ENCODE measurements around the gene CLDN20.
A peak's percentile ranks its signal among the peaks of the same experiment; 100 is the strongest.

CLDN20 gene

DNA sequence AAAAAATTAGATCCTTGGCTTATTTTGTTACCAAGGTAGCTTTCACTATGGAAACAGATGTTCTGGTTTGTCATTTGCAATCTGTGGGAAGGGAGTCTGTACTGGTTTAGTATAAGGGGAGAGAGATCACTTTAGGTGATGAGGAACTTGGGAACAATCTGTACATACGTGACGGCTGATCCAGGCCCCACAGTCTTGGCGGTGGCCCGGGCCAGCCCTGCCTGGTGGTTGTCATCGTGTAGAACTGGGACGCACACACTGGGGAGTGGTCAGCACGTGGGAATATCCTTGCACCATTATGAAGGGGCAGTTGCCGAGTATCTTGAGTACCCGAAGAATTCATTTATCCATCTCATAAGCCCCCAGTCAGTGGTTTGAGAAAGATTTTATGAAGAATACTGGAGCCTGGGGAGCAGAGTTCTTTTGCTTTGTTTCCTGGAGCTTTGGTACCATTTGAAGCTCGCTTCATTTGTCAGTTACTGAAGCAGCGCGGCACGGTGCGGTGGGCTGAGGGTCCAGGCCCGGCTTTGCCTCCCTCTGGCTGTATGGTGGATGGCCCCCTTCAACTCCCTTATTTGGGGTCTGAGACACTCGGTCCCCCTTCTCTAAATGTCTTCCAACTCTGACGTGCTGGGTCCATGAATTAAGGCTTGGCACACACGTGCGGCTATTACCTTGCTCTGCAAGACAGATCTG lies 22.8 kb upstream of the CLDN20 start:
- in situ Hi-C loops (cut with HindIII; ENCODE audit: low pct_ligation_motif_present, low pct_unique_long_range_greater_than_20kb, low sequenced_read_pairs): no loop called here
- no peak for DNase-seq

DNA sequence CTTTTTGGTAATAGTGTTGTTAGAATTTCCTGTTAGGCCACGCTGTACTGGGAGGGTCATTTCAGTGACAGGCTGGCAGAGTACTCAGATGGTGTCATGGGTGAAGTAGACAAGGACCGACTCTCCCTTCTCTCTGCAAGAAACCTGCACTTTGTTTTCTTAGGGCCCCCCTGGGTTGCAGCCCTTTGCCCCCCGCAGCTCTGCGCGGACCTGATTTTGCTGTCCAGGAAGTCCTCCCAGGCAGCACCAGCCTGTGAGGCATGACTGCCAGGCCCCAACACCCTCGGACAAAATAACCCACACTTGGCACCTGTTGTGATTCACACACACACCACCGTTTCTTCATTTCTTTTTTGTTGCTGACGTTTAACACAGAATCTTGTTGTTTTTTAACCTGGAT lies 21.8 kb upstream of the CLDN20 start:
- DNase-seq: no peak
- in situ Hi-C loops (cut with HindIII; ENCODE audit: low pct_ligation_motif_present, low pct_unique_long_range_greater_than_20kb, low sequenced_read_pairs): no loop called here

DNA sequence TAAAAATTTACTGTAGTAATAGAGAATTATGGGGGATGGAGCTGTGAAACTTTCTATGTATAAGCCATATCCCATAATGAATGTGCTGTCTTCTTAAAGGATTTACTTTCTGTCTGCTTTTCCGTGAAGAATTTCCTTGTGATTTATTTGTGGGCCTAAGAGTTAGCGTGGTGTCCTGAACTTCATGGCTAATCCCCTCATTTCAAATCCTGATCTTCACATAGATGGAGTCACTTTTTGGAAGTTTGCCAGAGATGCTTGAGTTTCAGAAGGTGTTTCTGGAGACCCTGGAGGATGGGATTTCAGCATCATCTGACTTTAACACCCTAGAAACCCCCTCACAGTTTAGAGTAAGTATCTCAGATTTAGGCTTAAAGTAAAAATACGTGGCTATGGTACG lies 19.4 kb upstream of the CLDN20 start:
- in situ Hi-C loops (cut with HindIII; ENCODE audit: low pct_ligation_motif_present, low pct_unique_long_range_greater_than_20kb, low sequenced_read_pairs): no loop called here
- no peak for DNase-seq

DNA sequence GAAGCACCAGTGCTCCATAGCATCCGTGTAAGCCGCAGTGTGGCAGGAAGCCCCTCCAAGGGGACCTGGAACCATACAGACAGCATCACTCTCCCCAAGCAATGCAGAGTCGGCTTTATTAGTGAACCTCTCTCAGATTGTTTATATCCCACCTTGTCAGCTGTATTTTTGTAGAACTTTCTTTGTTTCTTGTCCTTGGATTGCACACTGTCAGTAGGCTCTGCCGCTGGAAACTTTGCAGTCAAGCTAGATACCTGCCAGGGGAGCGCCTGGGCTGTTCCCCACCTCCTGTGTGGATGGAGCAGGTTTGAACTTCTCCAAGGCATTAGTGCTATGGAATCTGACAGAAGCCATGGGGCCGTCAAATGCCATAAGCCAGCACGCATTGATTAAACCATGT lies 18.6 kb upstream of the CLDN20 start:
- no peak for DNase-seq
- in situ Hi-C loops (cut with HindIII; ENCODE audit: low pct_ligation_motif_present, low pct_unique_long_range_greater_than_20kb, low sequenced_read_pairs): no loop called here

DNA sequence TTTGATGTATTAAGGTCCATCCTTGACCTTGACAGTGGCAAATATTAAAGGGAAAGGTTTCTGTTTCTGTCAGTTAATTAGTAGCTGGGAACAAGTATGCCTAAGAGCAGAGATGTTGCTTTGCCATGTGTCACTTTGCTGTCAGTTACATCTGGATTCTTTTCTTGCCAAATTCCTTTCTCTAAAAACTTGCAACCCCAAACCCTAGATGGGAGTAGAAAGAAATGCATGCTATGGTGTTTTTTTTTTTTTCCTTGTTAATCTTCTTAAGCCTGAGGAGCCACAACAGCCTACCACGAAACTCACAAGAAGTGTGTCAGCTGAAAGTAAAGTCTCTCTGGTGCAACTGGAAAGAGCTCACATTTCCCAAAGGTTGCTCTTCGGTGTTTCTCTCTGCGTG lies 18.0 kb upstream of the CLDN20 start:
- in situ Hi-C loops (cut with HindIII; ENCODE audit: low pct_ligation_motif_present, low pct_unique_long_range_greater_than_20kb, low sequenced_read_pairs): no loop called here
- no peak for DNase-seq

DNA sequence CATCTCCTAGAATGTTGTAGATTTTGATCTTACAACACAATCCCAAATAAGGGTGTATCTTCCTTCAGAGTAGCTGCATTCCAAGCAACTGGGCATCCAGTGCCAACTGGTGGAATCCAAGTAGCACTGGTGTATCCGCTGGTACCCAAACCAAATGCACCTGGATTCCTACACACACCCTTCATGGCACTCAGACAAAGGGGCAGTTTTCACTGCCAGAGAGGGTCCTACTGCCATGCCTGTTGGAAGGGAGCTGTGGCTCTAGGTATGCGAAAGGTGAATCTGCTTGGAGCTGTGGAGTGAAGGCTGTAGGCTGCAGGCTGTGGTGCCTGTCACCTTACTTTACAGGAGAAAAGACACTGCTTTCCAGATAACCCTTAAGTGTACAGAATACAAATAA lies 17.0 kb upstream of the CLDN20 start:
- DNase-seq: no peak
- in situ Hi-C loops (cut with HindIII; ENCODE audit: low pct_ligation_motif_present, low pct_unique_long_range_greater_than_20kb, low sequenced_read_pairs): no loop called here

DNA sequence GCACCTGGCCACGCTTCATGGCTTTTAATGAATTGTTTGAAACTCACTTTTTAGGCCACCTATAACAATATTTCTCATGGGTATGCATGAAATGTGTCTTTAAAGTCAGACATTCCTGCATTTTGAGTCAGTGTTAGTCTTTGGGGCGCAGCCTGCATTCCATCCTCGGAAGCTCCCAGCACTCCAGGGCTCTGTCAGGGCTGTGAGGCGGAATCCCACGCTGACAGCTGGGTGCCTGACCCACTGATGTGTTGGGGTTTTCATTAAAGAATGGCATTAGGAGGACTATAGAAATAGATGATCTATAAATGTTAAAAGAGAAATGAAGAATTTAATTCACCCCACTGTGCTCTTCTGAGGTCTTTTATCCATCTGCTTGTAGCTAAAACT lies 16.2 kb upstream of the CLDN20 start:
- DNase-seq: peak; percentile 32
- in situ Hi-C loops (cut with HindIII; ENCODE audit: low pct_ligation_motif_present, low pct_unique_long_range_greater_than_20kb, low sequenced_read_pairs): no loop called here

DNA sequence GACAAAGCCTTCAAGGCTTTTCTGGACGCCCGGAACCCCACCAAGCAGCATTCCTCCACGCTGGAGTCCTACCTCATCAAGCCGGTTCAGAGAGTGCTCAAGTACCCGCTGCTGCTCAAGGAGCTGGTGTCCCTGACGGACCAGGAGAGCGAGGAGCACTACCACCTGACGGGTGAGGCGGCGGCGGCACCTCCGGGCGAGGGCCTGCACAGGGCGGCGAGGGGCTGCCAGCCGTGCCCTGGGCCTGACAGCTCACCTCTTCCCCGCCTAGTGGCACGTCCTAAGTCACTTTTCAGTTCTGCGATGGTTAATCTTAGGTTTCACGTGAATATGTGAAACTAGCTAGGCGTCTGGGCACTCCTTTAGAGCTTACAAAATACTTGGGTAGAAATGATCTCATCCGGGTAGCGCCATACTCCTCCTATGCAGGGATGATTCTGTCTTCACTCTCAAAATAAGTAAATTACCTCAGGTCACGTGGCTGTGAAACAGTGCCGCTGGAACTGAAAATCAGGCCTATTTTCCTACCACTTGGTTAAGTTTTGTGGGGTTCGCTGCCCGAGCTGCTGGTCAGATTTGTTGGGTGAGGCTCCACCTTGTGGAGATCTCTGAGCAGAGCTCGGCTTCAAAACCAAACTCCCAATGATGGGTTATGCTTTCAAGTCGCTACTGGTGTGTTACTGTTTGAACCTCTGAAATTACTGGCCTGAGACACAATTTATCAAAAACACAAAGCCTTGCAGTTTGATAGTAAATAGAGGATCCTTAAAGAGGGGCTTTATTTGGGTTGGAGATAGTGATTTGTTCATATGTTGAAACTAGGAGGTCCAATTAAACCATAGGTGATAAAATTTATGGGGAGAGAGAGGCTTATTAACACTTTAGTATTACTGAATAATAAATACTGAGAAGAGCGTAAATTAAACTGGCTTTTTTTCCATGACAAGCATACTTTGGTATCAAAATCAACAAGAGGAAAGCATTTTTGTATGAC lies 15.5 kb upstream of the CLDN20 start:
- in situ Hi-C loops (cut with HindIII; ENCODE audit: low pct_ligation_motif_present, low pct_unique_long_range_greater_than_20kb, low sequenced_read_pairs): no loop called here
- peak; percentile 34 for DNase-seq

DNA sequence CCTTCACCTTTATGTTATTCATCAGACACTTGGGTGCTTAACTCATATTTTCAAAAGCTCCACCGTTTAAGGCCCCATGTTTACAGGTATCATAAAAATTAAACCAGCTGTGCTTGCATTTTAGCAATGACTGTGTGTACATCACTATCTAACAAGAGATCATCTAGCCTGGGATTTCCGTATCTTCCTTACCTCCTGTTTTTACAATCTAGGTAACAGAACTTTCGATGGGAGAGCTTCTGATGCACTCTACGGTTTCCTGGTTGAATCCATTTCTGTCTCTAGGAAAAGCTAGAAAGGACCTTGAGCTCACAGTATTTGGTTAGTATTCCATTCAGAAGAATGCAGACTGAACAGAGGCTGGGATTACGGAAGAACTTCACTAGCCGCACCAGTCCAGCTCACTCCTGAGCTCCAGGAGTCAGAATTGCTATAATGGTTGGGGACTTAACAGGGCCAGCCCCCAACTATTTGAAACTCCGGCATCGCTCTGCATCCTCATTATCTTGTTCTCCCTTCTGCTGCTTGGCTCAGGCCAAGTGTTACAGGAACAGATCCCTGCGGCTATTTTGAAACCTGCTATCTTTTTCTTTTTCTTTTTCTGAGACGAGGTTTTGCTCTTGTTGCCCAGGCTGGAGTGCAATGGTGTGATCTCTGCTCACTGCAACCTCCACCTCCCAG lies 13.0 kb upstream of the CLDN20 start:
- in situ Hi-C loops (cut with HindIII; ENCODE audit: low pct_ligation_motif_present, low pct_unique_long_range_greater_than_20kb, low sequenced_read_pairs): no loop called here
- DNase-seq: no peak

DNA sequence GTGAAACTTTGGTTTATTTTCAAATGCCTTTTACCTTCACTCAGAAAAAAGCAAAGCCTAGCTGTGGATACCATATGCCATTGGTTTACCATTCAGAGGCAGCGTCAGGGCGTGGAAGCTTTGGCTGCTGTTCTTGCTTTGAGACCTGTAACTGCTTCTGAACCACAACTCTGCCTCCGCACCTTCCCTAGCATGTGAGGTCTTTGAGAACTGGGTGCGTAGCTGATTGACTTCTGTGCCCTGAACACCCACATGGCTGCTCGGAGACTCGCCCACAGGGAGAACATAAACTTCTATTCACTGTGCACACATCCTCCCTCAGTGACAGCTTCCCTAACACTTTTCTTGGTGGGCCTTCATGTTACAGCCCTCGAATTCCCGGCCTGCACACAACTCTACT lies 11.2 kb upstream of the CLDN20 start:
- DNase-seq: no peak
- in situ Hi-C loops (cut with HindIII; ENCODE audit: low pct_ligation_motif_present, low pct_unique_long_range_greater_than_20kb, low sequenced_read_pairs): no loop called here

DNA sequence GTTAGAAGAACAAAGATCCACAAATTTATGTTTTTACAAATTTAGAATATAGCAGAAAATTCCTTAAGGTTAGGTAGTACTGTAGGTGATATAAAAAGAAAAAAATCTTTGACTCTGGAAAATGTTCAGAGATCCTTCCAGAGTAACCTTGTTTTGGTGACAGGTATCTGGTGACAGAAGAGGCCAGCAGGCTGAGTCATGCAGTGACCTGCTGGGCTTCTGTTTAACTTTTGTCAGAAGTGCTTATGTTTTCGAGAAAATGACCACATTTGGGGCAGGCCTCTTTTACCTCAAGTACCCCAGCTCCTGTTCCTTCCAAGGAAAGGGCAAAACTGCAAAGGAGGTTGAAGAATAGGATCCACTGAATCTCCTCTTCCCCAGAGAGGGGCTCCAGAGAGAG lies 10.5 kb upstream of the CLDN20 start:
- in situ Hi-C loops (cut with HindIII; ENCODE audit: low pct_ligation_motif_present, low pct_unique_long_range_greater_than_20kb, low sequenced_read_pairs): no loop called here

DNA sequence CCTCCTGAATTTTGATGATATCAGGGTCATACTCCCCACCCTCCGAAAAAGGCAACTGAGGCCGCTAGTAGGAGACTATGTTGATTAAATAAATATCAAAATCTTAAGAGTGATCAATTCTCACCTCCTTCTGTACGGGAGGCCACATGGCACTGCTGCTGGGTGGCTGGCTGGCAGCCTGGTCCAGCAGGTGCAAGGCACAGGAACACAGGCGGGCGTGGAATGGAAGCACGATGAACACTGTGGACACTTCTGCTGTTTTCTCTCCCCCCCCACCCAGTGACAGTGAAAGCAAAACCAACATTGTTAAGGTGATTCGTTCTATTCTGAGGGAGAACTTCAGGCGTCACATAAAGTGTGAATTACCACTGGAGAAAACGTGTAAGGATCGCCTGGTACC lies 9.7 kb upstream of the CLDN20 start:
- in situ Hi-C loops (cut with HindIII; ENCODE audit: low pct_ligation_motif_present, low pct_unique_long_range_greater_than_20kb, low sequenced_read_pairs): no loop called here
- no peak for DNase-seq

More for the DNA sequence above, 10.5 kb upstream of the CLDN20 start:
- DNase-seq: no peak

DNA sequence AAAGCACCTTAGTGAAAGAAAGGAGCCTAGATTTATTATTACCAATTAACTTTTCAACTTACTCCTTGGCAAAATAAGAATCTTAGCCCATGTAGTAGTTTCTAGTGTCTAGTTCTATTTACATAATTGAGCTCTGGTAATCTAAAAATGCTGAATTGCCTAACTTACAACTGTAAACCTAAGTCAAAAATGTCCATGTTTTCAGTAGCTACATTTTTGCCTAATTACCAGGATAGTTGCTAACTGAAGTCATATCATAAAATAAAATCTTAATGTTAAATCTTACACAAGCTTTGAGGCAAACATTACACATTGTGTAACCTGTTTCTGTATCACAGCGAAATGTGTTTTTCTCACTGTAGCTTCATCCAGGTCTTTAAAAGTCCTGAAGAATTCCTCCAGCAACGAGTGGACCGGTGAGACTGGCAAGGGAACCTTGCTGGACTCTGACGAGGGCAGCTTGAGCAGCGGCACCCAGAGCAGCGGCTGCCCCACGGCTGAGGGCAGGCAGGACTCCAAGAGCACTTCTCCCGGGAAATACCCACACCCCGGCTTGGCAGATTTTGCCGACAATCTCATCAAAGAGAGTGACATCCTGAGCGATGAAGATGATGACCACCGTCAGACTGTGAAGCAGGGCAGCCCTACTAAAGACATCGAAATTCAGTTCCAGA lies 7.6 kb upstream of the CLDN20 start:
- in situ Hi-C loops (cut with HindIII; ENCODE audit: low pct_ligation_motif_present, low pct_unique_long_range_greater_than_20kb, low sequenced_read_pairs): no loop called here
- DNase-seq: no peak

DNA sequence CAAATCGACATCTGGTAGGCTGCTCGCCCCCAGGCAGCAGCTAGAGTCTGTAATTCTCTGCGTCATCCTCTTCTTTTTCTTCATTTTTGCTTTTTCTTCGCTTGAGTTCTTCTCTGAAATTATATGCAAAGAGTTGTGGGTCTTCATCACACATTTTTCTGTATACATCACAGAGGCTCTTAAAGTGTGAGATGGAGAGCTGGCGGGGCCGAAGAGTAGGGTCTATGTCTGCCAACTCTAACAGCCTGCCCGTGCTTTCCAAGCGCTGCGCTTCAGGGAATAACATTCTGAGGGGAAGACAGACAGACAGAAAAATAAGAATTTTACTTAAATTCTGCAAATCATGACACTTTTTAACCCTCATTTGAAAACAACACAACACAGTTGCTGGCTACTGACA lies 6.0 kb upstream of the CLDN20 start:
- in situ Hi-C loops (cut with HindIII; ENCODE audit: low pct_ligation_motif_present, low pct_unique_long_range_greater_than_20kb, low sequenced_read_pairs): no loop called here
- no peak for DNase-seq

DNA sequence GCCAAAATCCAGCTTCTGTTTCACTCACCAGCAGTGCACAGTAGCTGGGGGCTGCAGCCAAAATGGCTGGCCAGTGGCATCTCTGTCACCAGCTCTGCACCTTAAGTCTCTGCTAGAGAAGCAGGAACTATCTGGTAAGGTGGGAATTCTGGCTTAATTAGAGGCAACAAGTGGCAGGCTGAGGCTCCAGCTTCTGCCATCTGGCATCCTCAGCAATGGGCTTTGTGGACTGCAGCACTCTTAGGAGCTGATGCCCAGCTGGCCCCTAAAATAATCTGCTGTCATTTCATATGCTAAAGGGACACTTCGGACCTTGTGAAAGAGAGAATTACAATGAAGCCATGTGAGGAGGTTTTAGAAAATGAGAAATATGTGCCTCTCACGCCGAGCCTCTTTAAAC lies 4.6 kb upstream of the CLDN20 start:
- in situ Hi-C loops (cut with HindIII; ENCODE audit: low pct_ligation_motif_present, low pct_unique_long_range_greater_than_20kb, low sequenced_read_pairs): no loop called here
- no peak for DNase-seq

DNA sequence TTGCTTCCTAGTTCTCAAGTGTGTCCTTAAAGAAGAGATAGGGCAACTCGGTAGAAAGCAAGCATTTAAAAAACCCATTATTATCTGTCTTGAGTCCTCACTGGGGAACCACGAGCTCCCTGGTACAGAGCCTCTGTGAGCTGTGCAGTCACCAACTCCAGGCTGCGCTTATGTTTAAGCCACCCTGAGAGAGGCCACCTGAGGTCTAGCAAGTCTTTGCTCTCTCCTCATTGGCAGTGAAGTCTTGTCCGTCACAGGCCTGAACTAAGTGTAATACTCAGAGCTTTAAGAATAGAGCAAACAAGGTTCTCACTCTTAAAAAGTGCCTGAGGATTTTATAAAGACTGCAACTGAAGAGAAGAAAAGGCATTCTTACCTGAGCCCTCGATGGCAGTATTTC lies 3.9 kb upstream of the CLDN20 start:
- in situ Hi-C loops (cut with HindIII; ENCODE audit: low pct_ligation_motif_present, low pct_unique_long_range_greater_than_20kb, low sequenced_read_pairs): no loop called here
- DNase-seq: no peak

DNA sequence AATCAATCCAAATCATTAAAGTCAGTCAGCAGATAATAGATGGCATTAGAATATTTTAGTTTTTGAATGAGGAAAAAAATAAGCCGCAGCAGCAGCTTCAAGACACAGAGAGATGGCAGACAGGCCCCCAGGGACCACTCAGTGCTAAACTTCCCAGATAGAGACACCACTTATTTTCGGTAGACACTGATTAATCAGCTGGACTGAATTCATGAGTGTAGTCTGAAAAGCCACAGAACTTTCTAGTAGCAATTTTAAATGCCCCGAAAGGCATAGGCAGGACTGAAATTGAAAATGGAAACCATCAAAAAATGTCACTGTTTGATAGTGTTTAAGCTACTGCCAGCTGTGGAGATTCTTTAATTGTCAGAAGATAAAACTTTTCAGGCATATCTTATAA lies 3.1 kb upstream of the CLDN20 start:
- DNase-seq: no peak
- in situ Hi-C loops (cut with HindIII; ENCODE audit: low pct_ligation_motif_present, low pct_unique_long_range_greater_than_20kb, low sequenced_read_pairs): no loop called here

DNA sequence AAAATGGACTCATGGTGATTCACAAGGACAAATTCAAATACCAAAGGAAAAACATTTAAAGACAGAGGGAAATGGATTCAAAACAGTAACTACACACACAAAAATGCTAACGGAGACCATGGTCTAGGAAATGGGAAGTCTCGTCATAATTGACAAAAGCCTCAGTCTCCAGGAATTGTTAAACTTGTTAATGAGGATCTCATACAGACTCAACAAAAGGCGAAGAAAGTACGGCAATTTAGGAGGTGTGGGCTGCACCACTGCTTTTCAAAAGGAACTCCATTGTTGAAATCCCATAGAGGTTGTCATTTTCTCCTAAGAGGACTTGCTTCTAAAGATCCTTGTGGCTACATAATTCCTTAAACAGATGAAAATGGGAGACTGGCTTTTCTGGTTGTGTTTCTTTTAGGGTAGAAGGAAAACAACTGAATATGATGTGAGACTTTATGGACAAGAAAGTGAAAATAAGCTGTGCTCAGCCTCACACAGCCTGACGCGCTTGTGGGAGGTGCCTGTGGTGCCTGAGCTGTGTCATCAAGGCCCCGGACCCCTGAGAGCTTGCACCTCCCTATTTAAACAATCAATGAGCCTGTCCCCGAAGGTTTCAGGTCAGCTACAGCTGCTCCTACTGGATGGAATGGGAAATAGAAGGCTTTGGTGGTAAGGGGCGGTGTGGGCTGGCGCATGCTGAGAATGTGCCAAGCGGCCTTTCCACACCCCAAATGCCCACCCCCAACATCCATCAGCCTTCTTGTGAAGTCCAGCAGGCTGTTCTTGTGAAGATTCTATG lies 2.5 kb upstream of the CLDN20 start:
- in situ Hi-C loops (cut with HindIII; ENCODE audit: low pct_ligation_motif_present, low pct_unique_long_range_greater_than_20kb, low sequenced_read_pairs): no loop called here
- no peak for DNase-seq

Data from ACHN (cell line).